ENCODE data around the gene ALKBH4.

Gene ALKBH4

GRCh38 chr7:102453319-102453718, 11.3 kb downstream of the ALKBH4 start:
- H3K27ac Mint-ChIP-seq: no peak overlapping the region
- DNase-seq: no peak
- peaks cover 10% of the 10 kb centered on the region for H3K4me1 Mint-ChIP-seq
- no peaks in the 10 kb centered on the region for H3K27me3 Mint-ChIP-seq (ENCODE audit: low read depth, poor library complexity)
- H3K4me3 Mint-ChIP-seq: no peak overlapping the region
- peaks cover 21% of the 10 kb centered on the region for H3K36me3 Mint-ChIP-seq (ENCODE audit: low read depth)
- H3K9me3 Mint-ChIP-seq: no peaks in the 10 kb centered on the region
- TF ChIP-seq CTCF (IDR thresholded peaks at IDR 0.05): no peak

- Mint-ChIP-seq H3K27me3 (ENCODE audit: low read depth, poor library complexity) (no peaks in the 10 kb centered on the region), H3K4me3 (no peak overlapping the region), H3K36me3 (ENCODE audit: low read depth) (peaks cover 14% of the 10 kb centered on the region), H3K27ac (no peak overlapping the region), H3K4me1 (peaks cover 10% of the 10 kb centered on the region), H3K9me3 (no peaks in the 10 kb centered on the region)
- DNase-seq: no peak
- no peak for TF ChIP-seq CTCF (IDR thresholded peaks at IDR 0.05)
Measured at GRCh38 chr7:102452451-102452850, 12.2 kb downstream of the ALKBH4 start.

GRCh38 chr7:102451371-102452054, 13.2 kb downstream of the ALKBH4 start:
- peaks cover 8% of the 10 kb centered on the region for H3K4me1 Mint-ChIP-seq
- H3K36me3 Mint-ChIP-seq (ENCODE audit: low read depth): peaks cover 8% of the 10 kb centered on the region
- no peaks in the 10 kb centered on the region for H3K27me3 Mint-ChIP-seq (ENCODE audit: low read depth, poor library complexity)
- H3K4me3 Mint-ChIP-seq: no peak overlapping the region
- TF ChIP-seq CTCF (IDR thresholded peaks at IDR 0.05): no peak
- peak; percentile 63 for DNase-seq
- H3K9me3 Mint-ChIP-seq: no peaks in the 10 kb centered on the region
- no peak overlapping the region for H3K27ac Mint-ChIP-seq

- no peaks in the 10 kb centered on the region for H3K27me3 Mint-ChIP-seq (ENCODE audit: low read depth, poor library complexity)
- TF ChIP-seq CTCF (IDR thresholded peaks at IDR 0.05): no peak
- H3K9me3 Mint-ChIP-seq: no peaks in the 10 kb centered on the region
- H3K4me1 Mint-ChIP-seq: peaks cover 6% of the 10 kb centered on the region
- DNase-seq: no peak
- peaks cover 6% of the 10 kb centered on the region for H3K36me3 Mint-ChIP-seq (ENCODE audit: low read depth)
- H3K27ac Mint-ChIP-seq: peak overlapping the region; percentile 90
- H3K4me3 Mint-ChIP-seq: no peak overlapping the region
Measured at GRCh38 chr7:102450242-102450641, 14.4 kb downstream of the ALKBH4 start.

- DNase-seq: no peak
- Mint-ChIP-seq H3K9me3 (no peaks in the 10 kb centered on the region), H3K4me1 (peaks cover 6% of the 10 kb centered on the region), H3K4me3 (no peak overlapping the region), H3K27me3 (ENCODE audit: low read depth, poor library complexity) (no peaks in the 10 kb centered on the region), H3K27ac (no peak overlapping the region), H3K36me3 (ENCODE audit: low read depth) (peaks cover 11% of the 10 kb centered on the region)
- no peak for TF ChIP-seq CTCF (IDR thresholded peaks at IDR 0.05)
Measured at GRCh38 chr7:102449136-102449535, 15.5 kb downstream of the ALKBH4 start.

- Mint-ChIP-seq H3K36me3 (ENCODE audit: low read depth) (peaks cover 21% of the 10 kb centered on the region), H3K4me3 (no peak overlapping the region), H3K27ac (no peak overlapping the region), H3K9me3 (no peaks in the 10 kb centered on the region), H3K4me1 (peaks cover 6% of the 10 kb centered on the region), H3K27me3 (ENCODE audit: low read depth, poor library complexity) (no peaks in the 10 kb centered on the region)
- no peak for TF ChIP-seq CTCF (IDR thresholded peaks at IDR 0.05)
- DNase-seq: no peak
Measured at GRCh38 chr7:102447311-102447710, 17.4 kb downstream of the ALKBH4 start.

Measured in nephron progenitor cell (in vitro differentiated cells).